Coronary artery (tissue), 2 donors: ENCODE measurements around the gene PIK3CB.
"Not testable (repeated sequence)": the region's sequence is repeated elsewhere in the genome, so short reads cannot be mapped to it uniquely, and the experiment has no call there.

Experiments used
- DNase-seq: peaks from one replicate; pipeline ENCODE4 v3.0.0-alpha.2; 2017; ENCODE audit warnings: low spot score
- H3K27ac ChIP-seq, 2 donors: fragments of 200-600 bp; sonication (generic); one replicate each; pipeline ENCODE4 v1.5.1; 2016 to 2019
- H3K4me3 ChIP-seq: fragments of 200-600 bp; sonication (generic); 2 replicates; pipeline ENCODE4 v1.5.1; 2016; ENCODE audit warnings: mild to moderate bottlenecking, moderate library complexity
- CTCF ChIP-seq: fragments of 200-600 bp; sonication (generic); IDR thresholded peaks from one replicate; pipeline ENCODE4 v1.5.1; 2019; ENCODE audit warnings: antibody characterized with exemption

Gene PIK3CB

GRCh38 chr3:138817695-138818094, 17.0 kb downstream of the PIK3CB start:
- Histone ChIP-seq H3K27ac (no peak overlapping the region), H3K4me3 (no peak overlapping the region)
- DNase-seq, result no peak
- no peak for TF ChIP-seq CTCF

- TF ChIP-seq CTCF, result no peak
- H3K4me3 ChIP-seq, result no peak overlapping the region
- DNase-seq, result no peak
- H3K27ac ChIP-seq, result no peak overlapping the region
Observed at GRCh38 chr3:138812806-138813205, 21.9 kb downstream of the PIK3CB start.

DNA sequence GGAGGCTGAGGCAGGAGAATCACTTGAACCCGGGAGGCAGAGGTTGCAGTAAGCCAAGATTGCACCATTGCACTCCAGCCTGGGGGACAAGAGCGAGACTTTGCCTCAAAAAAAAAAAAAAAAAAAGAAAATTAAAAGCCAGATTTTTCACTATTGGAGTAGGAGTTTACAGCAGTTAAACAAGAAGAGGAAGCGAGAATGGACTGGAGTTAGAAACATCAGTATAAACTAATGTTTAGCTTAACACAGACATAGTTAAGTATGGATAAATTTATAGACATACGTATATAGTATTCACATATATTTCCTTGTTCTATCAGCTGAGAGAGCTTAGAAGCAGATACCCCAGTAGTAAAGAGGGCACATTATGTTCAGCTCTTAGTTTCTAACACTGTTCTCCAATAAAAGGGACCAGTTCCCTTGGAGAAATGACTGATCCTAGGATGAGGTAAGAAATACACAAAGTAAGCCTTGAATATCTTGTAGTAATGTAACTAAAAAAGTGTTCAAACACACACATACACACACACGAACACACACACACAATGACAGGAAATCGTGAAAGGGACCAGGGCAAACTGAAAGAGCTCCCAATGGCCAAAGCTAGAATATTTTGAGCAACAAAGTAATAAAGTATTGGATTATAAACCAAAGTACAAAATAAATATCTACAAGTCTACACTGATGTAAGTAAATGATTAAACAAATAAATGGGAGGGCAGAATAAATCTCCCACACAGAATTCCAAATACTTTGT, 25.1 kb downstream of the PIK3CB start:
- no peak for DNase-seq
- TF ChIP-seq CTCF, result no peak
- Histone ChIP-seq H3K4me3 (no peak overlapping the region), H3K27ac (no peak overlapping the region)

- DNase-seq, result no peak
- H3K4me3 ChIP-seq, result no peak overlapping the region
- TF ChIP-seq CTCF, result no peak
- no peak overlapping the region for H3K27ac ChIP-seq
Observed at GRCh38 chr3:138806376-138807080, 28.2 kb downstream of the PIK3CB start.

DNA sequence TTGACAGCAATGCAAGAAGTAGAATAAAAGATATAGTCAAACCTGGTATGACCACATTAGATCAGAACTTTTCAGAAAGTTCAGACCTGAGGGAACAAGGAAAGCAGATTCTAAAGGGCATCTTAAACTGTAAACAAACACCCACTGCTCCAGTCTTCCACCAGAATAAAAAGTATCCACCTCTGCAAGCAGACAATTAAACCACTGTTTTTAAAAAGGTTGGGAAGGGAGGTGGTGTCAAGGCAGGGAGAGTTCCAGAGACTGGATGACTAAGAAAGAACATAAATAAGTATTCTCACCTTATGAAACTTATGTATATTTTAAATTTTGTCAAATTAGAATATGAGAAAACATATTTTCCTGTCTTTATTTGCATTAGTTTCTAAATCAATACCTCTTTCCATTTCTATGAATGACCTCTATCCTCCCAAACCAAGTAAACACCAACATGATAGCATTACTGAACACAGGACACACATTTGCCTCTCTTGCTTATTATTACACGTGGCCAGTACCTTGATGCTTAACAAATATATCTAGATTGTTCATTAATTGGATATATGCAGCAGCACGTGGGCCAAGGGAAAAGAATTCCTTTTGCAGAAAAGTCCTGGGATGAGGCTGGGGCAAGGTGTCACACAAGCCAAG, 31.6 kb downstream of the PIK3CB start:
- Histone ChIP-seq H3K4me3 (no peak overlapping the region), H3K27ac (no peak overlapping the region)
- TF ChIP-seq CTCF, result no peak
- no peak for DNase-seq

DNA sequence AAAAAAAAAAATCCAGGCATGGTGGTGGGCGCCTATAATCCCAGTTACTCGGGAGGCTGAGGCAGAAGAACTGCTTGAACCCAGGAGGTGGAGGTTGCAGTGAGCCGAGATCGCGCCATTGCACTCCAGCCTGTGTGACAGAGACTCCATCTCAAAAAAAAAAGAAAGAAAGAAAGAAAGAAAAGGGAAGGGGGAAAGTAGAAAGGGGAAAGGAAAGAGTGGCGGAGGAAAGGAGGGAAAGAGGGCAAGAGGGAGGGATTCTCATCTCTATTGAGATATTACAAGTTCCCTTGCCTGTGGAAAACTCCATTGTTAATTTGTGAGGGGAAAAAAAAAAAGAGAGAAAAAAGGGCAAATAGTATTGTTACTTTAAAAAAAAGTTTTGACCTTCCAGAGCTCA, 32.5 kb downstream of the PIK3CB start:
- not testable (repeated sequence) for H3K4me3 ChIP-seq, H3K27ac ChIP-seq, DNase-seq

DNA sequence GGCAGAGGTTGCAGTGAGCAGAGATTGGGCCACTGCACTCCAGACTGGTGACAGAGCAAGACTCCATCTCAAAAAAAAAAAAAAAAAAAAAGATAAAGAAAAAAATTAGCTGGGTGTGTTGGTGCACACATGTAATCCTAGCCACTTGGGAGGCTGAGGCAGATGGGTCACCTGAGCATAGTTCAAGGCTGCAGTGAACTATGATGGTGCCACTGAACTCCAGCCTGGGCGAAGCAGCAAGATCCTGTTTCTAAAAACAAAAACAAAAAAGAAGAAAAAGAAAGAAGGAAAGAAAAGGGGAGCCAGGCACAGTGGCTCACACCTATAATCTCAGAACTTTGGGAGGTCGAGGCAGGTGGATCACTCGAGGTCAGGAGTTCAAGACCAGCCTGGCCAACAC, 32.9 kb downstream of the PIK3CB start:
- no peak overlapping the region for H3K4me3 ChIP-seq
- no peak for TF ChIP-seq CTCF
- no peak for DNase-seq
- H3K27ac ChIP-seq, result no peak overlapping the region
